ENCODE data around the gene ZNF292. TPM values are rescaled to one million over a fixed set of nuclear protein-coding genes. Genes with fewer than 3 reads are reported as not detected.

ZNF292 gene
- total RNA-seq, 6 experiments from 2014 or later, result 18.5 to 22.4 (median 19.0) TPM

DNA sequence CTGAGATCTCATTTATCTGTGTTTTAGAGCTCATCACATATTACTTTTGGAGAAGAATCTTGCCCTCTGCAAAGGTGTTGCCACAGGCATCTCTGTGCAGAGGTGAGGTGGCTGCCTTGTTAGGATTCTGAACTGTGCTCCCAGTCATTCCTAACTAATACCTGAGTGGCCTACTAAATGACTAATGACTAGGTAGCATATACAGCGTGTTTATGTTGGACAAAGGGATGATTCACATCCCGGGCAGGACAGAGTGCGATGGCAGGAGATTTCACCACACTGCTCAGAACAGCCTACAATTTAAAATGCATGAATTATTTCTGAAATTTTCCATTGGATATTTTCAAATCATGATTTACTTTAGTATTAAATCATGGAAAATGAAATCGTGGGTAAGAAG lies 37.3 kb upstream of the ZNF292 start:
- H3K27ac Mint-ChIP-seq, result no peak overlapping the region
- TF ChIP-seq, protein P1, sequence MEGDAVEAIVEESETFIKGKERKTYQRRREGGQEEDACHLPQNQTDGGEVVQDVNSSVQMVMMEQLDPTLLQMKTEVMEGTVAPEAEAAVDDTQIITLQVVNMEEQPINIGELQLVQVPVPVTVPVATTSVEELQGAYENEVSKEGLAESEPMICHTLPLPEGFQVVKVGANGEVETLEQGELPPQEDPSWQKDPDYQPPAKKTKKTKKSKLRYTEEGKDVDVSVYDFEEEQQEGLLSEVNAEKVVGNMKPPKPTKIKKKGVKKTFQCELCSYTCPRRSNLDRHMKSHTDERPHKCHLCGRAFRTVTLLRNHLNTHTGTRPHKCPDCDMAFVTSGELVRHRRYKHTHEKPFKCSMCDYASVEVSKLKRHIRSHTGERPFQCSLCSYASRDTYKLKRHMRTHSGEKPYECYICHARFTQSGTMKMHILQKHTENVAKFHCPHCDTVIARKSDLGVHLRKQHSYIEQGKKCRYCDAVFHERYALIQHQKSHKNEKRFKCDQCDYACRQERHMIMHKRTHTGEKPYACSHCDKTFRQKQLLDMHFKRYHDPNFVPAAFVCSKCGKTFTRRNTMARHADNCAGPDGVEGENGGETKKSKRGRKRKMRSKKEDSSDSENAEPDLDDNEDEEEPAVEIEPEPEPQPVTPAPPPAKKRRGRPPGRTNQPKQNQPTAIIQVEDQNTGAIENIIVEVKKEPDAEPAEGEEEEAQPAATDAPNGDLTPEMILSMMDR (IDR thresholded peaks at IDR 0.05), result no peak
- peak; percentile 40 for DNase-seq
- H3K4me1 Mint-ChIP-seq (ENCODE audit: low read depth), result peaks cover 15% of the 10 kb centered on the region
- no peaks in the 10 kb centered on the region for H3K27me3 Mint-ChIP-seq (ENCODE audit: insufficient read depth)
- H3K36me3 Mint-ChIP-seq (ENCODE audit: low read depth), result no peaks in the 10 kb centered on the region
- no peak overlapping the region for H3K4me3 Mint-ChIP-seq
- 0 out of 2 replicates have a peak, but pooled peaks cover 3% of the 10 kb centered on the region for H3K9me3 Mint-ChIP-seq

DNA sequence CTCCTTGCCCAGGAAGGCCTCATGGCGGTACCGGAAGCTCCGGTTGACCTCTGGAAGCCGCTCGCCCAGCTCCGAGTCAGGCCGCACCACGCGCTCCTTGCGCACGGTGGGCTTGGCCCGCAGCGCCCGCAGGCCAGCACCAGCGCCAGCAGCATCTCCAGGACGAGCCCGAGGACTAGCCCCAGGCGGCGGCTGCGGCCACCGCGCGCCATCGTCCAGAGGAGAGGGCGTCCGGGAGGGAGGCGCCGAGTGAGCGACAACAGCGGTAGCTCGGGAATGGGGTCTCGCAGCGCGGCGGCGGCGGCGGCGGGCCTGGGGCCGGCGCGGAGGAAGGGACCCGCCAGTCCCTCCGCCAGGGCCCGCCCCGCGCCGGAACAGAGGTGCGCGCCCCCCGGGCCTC lies 32.9 kb upstream of the ZNF292 start:
- H3K36me3 Mint-ChIP-seq (ENCODE audit: low read depth), result no peaks in the 10 kb centered on the region
- no peak for DNase-seq
- H3K27me3 Mint-ChIP-seq (ENCODE audit: insufficient read depth), result no peaks in the 10 kb centered on the region
- H3K4me1 Mint-ChIP-seq (ENCODE audit: low read depth), result peaks cover 14% of the 10 kb centered on the region
- H3K4me3 Mint-ChIP-seq, result no peak overlapping the region
- no peak overlapping the region for H3K27ac Mint-ChIP-seq
- 0 out of 2 replicates have a peak, but pooled peaks cover 3% of the 10 kb centered on the region for H3K9me3 Mint-ChIP-seq
- TF ChIP-seq, protein P1 (IDR thresholded peaks at IDR 0.05), result no peak

DNA sequence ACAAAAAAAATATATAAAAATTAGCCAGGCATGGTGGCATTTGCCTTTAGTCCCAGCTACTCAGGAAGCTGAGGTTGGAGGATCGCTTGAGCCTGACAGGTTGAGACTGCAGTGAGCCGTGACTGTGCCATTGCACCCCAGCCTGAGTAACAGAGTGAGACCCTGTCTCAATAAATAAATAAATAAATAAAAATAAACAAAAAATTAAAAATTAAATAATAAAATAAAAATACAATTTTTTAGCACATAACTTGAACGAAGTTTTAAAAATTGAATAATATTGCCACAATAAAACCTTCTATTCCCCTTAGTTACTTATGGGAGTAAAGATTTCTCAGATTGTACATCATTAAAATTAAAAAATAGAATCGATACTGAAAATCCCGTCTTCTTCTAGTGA lies 31.3 kb upstream of the ZNF292 start:
- H3K27ac Mint-ChIP-seq, result no peak overlapping the region
- no peaks in the 10 kb centered on the region for H3K27me3 Mint-ChIP-seq (ENCODE audit: insufficient read depth)
- 0 out of 2 replicates have a peak, but pooled peaks cover 3% of the 10 kb centered on the region for H3K9me3 Mint-ChIP-seq
- H3K4me3 Mint-ChIP-seq, result no peak overlapping the region
- H3K36me3 Mint-ChIP-seq (ENCODE audit: low read depth), result no peaks in the 10 kb centered on the region
- DNase-seq, result no peak
- H3K4me1 Mint-ChIP-seq (ENCODE audit: low read depth), result no peaks in the 10 kb centered on the region
- TF ChIP-seq, protein P1 (IDR thresholded peaks at IDR 0.05), result no peak

DNA sequence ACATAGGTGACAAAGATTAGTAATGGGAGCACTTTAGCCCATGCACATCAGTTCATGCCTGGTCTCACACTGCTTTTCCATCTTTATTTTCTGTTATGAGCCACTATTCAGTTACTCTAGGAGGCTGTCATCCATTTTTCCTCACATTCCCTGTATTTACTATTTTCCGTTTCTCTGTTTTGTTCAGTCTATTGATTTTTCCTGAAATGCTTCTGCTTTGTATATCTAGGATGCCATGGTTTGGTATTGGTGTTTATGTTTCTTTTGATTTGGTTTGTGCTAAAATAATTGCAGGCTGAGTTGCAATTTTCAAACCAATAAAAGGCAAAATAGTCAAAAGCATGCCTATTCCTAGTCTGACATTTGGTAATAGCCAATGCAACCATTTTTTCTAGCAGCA lies 28.9 kb upstream of the ZNF292 start:
- no peak for DNase-seq
- H3K9me3 Mint-ChIP-seq, result 0 out of 2 replicates have a peak, but pooled peaks cover 3% of the 10 kb centered on the region
- H3K4me1 Mint-ChIP-seq (ENCODE audit: low read depth), result no peaks in the 10 kb centered on the region
- H3K27me3 Mint-ChIP-seq (ENCODE audit: insufficient read depth), result no peaks in the 10 kb centered on the region
- no peak overlapping the region for H3K4me3 Mint-ChIP-seq
- TF ChIP-seq, protein P1 (IDR thresholded peaks at IDR 0.05), result no peak
- no peak overlapping the region for H3K27ac Mint-ChIP-seq
- H3K36me3 Mint-ChIP-seq (ENCODE audit: low read depth), result no peaks in the 10 kb centered on the region

DNA sequence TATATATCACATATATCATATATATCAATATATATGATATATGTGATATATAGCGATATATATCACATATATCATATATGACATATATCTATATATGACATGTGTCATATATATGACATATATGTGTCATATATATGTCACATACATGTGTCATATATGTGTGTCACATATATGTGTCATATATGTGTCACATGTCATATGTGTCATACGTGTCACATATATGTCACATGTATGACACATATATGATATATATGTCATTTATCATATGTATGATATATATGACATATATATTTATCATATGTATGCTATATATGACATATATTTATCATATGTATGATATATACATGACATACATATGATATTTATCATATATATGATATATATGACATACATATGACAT lies 27.6 kb upstream of the ZNF292 start:
- Mint-ChIP-seq H3K27me3 (ENCODE audit: insufficient read depth) (no peaks in the 10 kb centered on the region), H3K27ac (no peak overlapping the region), H3K9me3 (0 out of 2 replicates have a peak, but pooled peaks cover 3% of the 10 kb centered on the region), H3K4me3 (no peak overlapping the region), H3K4me1 (ENCODE audit: low read depth) (no peaks in the 10 kb centered on the region), H3K36me3 (ENCODE audit: low read depth) (no peaks in the 10 kb centered on the region)
- TF ChIP-seq, protein P1 (IDR thresholded peaks at IDR 0.05), result no peak
- DNase-seq, result no peak

DNA sequence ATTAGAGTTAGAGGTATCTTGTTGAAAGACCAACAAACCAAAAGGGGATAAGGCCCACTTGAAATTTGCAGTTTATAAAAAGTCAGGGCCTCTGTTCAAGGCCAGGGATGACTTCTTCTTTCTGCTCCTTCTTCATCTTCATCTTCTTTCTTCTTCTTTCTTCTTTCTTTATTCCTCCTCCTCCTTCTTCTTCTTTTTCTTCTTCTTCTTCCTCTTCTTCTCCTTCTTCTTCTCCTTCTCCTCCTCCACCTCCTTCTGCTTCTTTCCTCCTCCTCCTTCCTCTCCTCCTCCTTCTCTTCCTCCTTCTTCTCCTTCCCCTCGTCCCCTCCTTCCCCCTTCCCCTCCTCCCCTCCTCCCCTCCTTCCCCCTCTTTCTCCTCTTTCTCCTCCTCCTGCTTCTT lies 18.4 kb upstream of the ZNF292 start:
- Mint-ChIP-seq H3K4me1 (ENCODE audit: low read depth) (peaks cover 6% of the 10 kb centered on the region; the same call in 1 of the 2 replicates), H3K27ac (no peak overlapping the region), H3K27me3 (ENCODE audit: insufficient read depth) (peaks cover 13% of the 10 kb centered on the region), H3K9me3 (no peaks in the 10 kb centered on the region), H3K36me3 (ENCODE audit: low read depth) (no peaks in the 10 kb centered on the region), H3K4me3 (no peak overlapping the region)
- TF ChIP-seq, protein P1 (IDR thresholded peaks at IDR 0.05), result no peak
- DNase-seq, result no peak
